Measurements from ENCODE around the gene FAU. TPM values are rescaled to one million over a fixed set of nuclear protein-coding genes. Genes with fewer than 3 reads are reported as not detected.

Gene FAU
- total and polyA plus RNA-seq, 9 of the 15 experiments (the other 6 are each of a cell fraction or from before 2014, with no cell fraction given): 433 to 1,827 (median 942) TPM

DNA sequence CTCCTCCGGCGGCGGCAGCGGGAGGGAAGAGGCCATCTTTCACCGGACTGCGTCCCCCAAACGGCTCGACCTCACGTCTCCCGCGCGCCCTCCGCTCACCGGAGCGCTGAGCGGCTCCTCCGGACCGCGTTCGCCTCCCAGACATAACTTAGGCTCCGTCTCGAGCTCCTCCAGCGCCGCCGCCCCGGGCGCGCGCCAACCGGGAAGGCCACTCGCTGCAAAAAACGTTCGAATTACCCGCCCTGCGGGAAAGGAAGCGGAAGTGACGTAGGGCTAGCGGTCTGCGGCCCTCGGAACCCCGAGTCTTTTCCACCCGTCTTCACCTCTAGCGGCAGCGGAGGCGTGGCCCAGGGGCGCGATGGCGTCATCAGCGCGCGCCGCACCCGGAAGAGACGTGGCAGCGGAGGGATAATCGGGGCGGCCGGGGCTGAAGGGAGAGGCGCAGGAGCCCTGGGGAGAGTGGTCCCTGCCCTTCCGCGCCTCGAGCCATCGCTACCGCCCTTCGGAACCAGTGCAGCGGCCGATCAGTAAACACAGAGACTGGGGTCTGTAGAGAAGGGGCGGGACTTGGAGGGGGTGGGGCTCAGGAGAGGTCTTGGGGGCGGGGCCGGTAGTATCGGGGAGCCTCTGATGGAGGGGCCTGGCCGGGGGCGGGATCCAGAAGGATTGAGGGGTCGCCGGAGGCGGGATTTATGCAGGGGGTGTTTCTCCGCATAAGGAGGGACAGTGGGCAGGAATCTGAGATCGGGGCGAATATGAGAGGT is 37.9 kb downstream of the FAU start, which contains the start of the genes CDCA5 and ZFPL1 (continued):
- TF ChIP-seq PHF8 (IDR thresholded peaks at IDR 0.05; ENCODE audit: borderline replicate concordance, low read length) (peak; percentile 97), ZNF41 (CRISPR knock-in tag; conservative IDR thresholded peaks at IDR 0.05) (no peak), POLR2G (IDR thresholded peaks at IDR 0.05; ENCODE audit: low read depth, low read length) (peak; percentile 96), CEBPZ (IDR thresholded peaks at IDR 0.05; ENCODE audit: borderline replicate concordance, low read depth, low read length) (no peak), ZNF282 (CRISPR knock-in tag; IDR thresholded peaks at IDR 0.05) (no peak), E4F1 (CRISPR knock-in tag; IDR thresholded peaks at IDR 0.05; ENCODE audit: borderline replicate concordance) (no peak), ZNF445 (CRISPR knock-in tag; IDR thresholded peaks at IDR 0.05; ENCODE audit: low read depth) (no peak), ZNF140 (CRISPR knock-in tag; IDR thresholded peaks at IDR 0.05) (no peak), PTBP1 (IDR thresholded peaks at IDR 0.05; ENCODE audit: low read depth, low read length) (no peak), RHOXF2B (CRISPR knock-in tag; conservative IDR thresholded peaks at IDR 0.05) (no peak), MCM5 (IDR thresholded peaks at IDR 0.05; ENCODE audit: low read depth) (no peak), ZBTB49 (CRISPR knock-in tag; IDR thresholded peaks at IDR 0.05; ENCODE audit: borderline replicate concordance) (no peak), IFI16 (CRISPR knock-in tag; IDR thresholded peaks at IDR 0.05) (no peak), TAF9B (IDR thresholded peaks at IDR 0.05; ENCODE audit: partially characterized antibody) (peak; percentile 72)
- TF ChIP-seq, protein P1, sequence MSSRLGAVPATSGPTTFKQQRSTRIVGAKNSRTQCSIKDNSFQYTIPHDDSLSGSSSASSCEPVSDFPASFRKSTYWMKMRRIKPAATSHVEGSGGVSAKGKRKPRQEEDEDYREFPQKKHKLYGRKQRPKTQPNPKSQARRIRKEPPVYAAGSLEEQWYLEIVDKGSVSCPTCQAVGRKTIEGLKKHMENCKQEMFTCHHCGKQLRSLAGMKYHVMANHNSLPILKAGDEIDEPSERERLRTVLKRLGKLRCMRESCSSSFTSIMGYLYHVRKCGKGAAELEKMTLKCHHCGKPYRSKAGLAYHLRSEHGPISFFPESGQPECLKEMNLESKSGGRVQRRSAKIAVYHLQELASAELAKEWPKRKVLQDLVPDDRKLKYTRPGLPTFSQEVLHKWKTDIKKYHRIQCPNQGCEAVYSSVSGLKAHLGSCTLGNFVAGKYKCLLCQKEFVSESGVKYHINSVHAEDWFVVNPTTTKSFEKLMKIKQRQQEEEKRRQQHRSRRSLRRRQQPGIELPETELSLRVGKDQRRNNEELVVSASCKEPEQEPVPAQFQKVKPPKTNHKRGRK (tag; IDR thresholded peaks at IDR 0.05): no peak
- TF ChIP-seq, protein P2, sequence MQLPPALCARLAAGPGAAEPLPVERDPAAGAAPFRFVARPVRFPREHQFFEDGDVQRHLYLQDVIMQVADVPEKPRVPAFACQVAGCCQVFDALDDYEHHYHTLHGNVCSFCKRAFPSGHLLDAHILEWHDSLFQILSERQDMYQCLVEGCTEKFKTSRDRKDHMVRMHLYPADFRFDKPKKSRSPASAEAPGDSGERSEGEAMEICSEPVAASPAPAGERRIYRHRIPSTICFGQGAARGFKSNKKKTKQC (CRISPR knock-in tag; IDR thresholded peaks at IDR 0.05): 0 out of 2 replicates have a peak, but pooled peaks have one; percentile 15
